PFSK-1 (cell line): ENCODE data around the gene MSI2.
A peak's percentile ranks its signal among the peaks of the same experiment; 100 is the strongest.

Source experiments
- FOXP2 ChIP-seq: optimal IDR thresholded peaks from 2 replicates; pipeline ENCODE3; 2011; ENCODE audit warnings: borderline replicate concordance, control low read depth, inconsistent platforms; ENCODE audit not compliant: insufficient read depth; ENCODE audit errors: extremely low read length, extremely low read depth
- POLR2AphosphoS5 ChIP-seq: IDR thresholded peaks from 2 replicates; pipeline ENCODE4 v1.6.1; 2012; ENCODE audit warnings: low read depth, mild to moderate bottlenecking, control low read depth, low read length, moderate library complexity
- REST ChIP-seq, 2 experiments: IDR thresholded peaks; 2 replicates each; pipeline versions ENCODE4 v1.6.1 to v1.8.0; 2011 to 2012; ENCODE audit warnings: low read depth in 2 of 2, low read length in 2 of 2, control low read depth in 1 of 2, inconsistent platforms in 1 of 2, mild to moderate bottlenecking in 1 of 2, moderate library complexity in 1 of 2; ENCODE audit not compliant: insufficient read depth in 1 of 2
- SIN3A ChIP-seq: IDR thresholded peaks from 2 replicates; pipeline ENCODE4 v1.6.1; 2012; ENCODE audit warnings: mild to moderate bottlenecking, low read length, moderate library complexity, borderline replicate concordance; ENCODE audit not compliant: insufficient read depth
- TAF1 ChIP-seq: IDR thresholded peaks from 2 replicates; pipeline ENCODE4 v1.6.1; 2012; ENCODE audit warnings: low read length, control low read depth, borderline replicate concordance; ENCODE audit not compliant: insufficient read depth

Gene MSI2

DNA sequence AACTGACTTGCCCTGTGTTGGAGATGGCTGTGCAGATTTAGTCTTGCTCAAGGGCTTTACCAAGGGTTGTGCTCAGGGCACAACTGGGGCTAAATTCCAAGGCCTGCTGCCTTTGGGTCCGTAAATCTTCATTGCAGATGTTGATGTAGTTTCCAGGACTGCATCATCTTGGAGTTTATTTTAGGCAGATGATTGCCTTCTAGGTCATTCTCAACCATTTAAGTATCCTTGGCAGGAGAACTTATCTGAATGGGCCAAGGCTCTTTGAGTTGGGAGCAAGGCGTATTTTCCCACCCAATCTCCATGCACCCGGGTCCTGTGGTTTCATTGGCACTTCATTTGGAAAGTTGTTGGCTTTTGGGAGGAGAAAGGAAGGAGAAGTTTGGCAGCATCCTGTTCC, 200.3 kb downstream of the MSI2 start:
- TF ChIP-seq REST (IDR thresholded peaks at IDR 0.05; ENCODE audit: insufficient read depth in 1 of 2, low read depth in 2 of 2, low read length in 2 of 2) (no peak), FOXP2 (no peak)

- no peak for TF ChIP-seq FOXP2
- no peak for TF ChIP-seq TAF1
- TF ChIP-seq REST (IDR thresholded peaks at IDR 0.05; ENCODE audit: insufficient read depth in 1 of 2, low read depth in 2 of 2, low read length in 2 of 2): no peak
- TF ChIP-seq POLR2AphosphoS5: no peak
- TF ChIP-seq SIN3A: no peak
Observed at GRCh38 chr17:57457188-57457587, 200.9 kb downstream of the MSI2 start.

- no peak for TF ChIP-seq SIN3A
- no peak for TF ChIP-seq TAF1
- no peak for TF ChIP-seq FOXP2
- TF ChIP-seq POLR2AphosphoS5: no peak
- no peak for TF ChIP-seq REST (IDR thresholded peaks at IDR 0.05; ENCODE audit: insufficient read depth in 1 of 2, low read depth in 2 of 2, low read length in 2 of 2)
Observed at GRCh38 chr17:57458718-57459285, 202.5 kb downstream of the MSI2 start.

- TF ChIP-seq FOXP2: peak; percentile 18
- 0 out of 2 replicates have a peak, but pooled peaks have one; percentile 47 for TF ChIP-seq SIN3A
- 0 out of 2 replicates have a peak, but pooled peaks have one; percentile 10 for TF ChIP-seq TAF1
- peak in 1 of 2 experiments; percentile 67; a peak in 1 of 4 replicates for TF ChIP-seq REST (IDR thresholded peaks at IDR 0.05; ENCODE audit: insufficient read depth in 1 of 2, low read depth in 2 of 2, low read length in 2 of 2)
- TF ChIP-seq POLR2AphosphoS5: no peak
Observed at GRCh38 chr17:57459286-57459915, 203.1 kb downstream of the MSI2 start.
